ENCODE measurements around the gene RCCD1.
"Not testable (repeated sequence)": the region's sequence is repeated elsewhere in the genome, so short reads cannot be mapped to it uniquely, and the experiment has no call there.

Gene RCCD1

GRCh38 chr15:90918034-90918788 is 36.5 kb upstream of the RCCD1 start:
- DNase-seq (ENCODE audit: low read depth), result no peak

- DNase-seq (ENCODE audit: low read depth), result no peak
These were observed 35.8 kb upstream of the RCCD1 start for GRCh38 chr15:90918835-90919234.

GRCh38 chr15:90921887-90922286 is 32.8 kb upstream of the RCCD1 start:
- no peak for DNase-seq (ENCODE audit: low read depth)

- DNase-seq (ENCODE audit: low read depth), result not testable (repeated sequence)
These were observed 31.9 kb upstream of the RCCD1 start for GRCh38 chr15:90922712-90923322.

- no peak for DNase-seq (ENCODE audit: low read depth)
These were observed 30.3 kb upstream of the RCCD1 start for GRCh38 chr15:90924375-90924774.

GRCh38 chr15:90926766-90927165 is 27.9 kb upstream of the RCCD1 start:
- DNase-seq (ENCODE audit: low read depth), result not testable (repeated sequence)

GRCh38 chr15:90928106-90928505 is 26.6 kb upstream of the RCCD1 start:
- DNase-seq (ENCODE audit: low read depth), result not testable (repeated sequence)

- DNase-seq (ENCODE audit: low read depth), result no peak
These were observed 25.3 kb upstream of the RCCD1 start for GRCh38 chr15:90929246-90930019.

- no peak for DNase-seq (ENCODE audit: low read depth)
These were observed 23.7 kb upstream of the RCCD1 start for GRCh38 chr15:90930861-90931574.

GRCh38 chr15:90931575-90931827 is 23.2 kb upstream of the RCCD1 start:
- DNase-seq (ENCODE audit: low read depth), result no peak

GRCh38 chr15:90931828-90932659 is 22.6 kb upstream of the RCCD1 start, which contains the start of gene HDDC3:
Gene HDDC3, minus strand, starts transcription at chr15:90932549. Its CDS starts 9 bp downstream, at chr15:90932540.
- peak; percentile 87 for DNase-seq (ENCODE audit: low read depth)

- no peak for DNase-seq (ENCODE audit: low read depth)
These were observed 22.1 kb upstream of the RCCD1 start for GRCh38 chr15:90932660-90932991.

- DNase-seq (ENCODE audit: low read depth), result no peak
These were observed 21.4 kb upstream of the RCCD1 start for GRCh38 chr15:90933301-90933700.

GRCh38 chr15:90934256-90934948 is 20.3 kb upstream of the RCCD1 start:
- peak; percentile 82 for DNase-seq (ENCODE audit: low read depth)

GRCh38 chr15:90934949-90935751 is 19.5 kb upstream of the RCCD1 start, which contains the start of gene UNC45A:
Gene UNC45A, plus strand, starts transcription at chr15:90935285. Its CDS starts 40 bp downstream, at chr15:90935325.
- DNase-seq (ENCODE audit: low read depth), result peak; percentile 94

GRCh38 chr15:90936823-90937222 is 17.9 kb upstream of the RCCD1 start:
- DNase-seq (ENCODE audit: low read depth), result no peak

- no peak for DNase-seq (ENCODE audit: low read depth)
These were observed 16.4 kb upstream of the RCCD1 start for GRCh38 chr15:90938261-90938660.

GRCh38 chr15:90939756-90940155 is 14.9 kb upstream of the RCCD1 start:
- no peak for DNase-seq (ENCODE audit: low read depth)

- no peak for DNase-seq (ENCODE audit: low read depth)
These were observed 13.6 kb upstream of the RCCD1 start for GRCh38 chr15:90941038-90941437.

All from activated T-cell treated with anti-CD3 and anti-CD28 coated beads for 24 hours (primary cell).